Body of pancreas (tissue), 4 donors: Measurements from ENCODE around the gene PRDM15.

Source experiments
- CTCF ChIP-seq, 7 experiments: fragments of 450-650 bp in 4 of 7; fragments of 200-600 bp in 3 of 7; sonication (generic) in 3 of 7; IDR thresholded peaks; one replicate each; pipeline ENCODE4 v1.5.1; 2016 to 2019; ENCODE audit warnings: antibody characterized with exemption in 7 of 7
- POLR2A ChIP-seq, 3 donors: fragments of 450-650 bp; IDR thresholded peaks; one replicate each; pipeline ENCODE4 v1.6.1; 2016; ENCODE audit warnings: antibody characterized with exemption in 3 of 3, mild to moderate bottlenecking in 2 of 3

- TF ChIP-seq POLR2A (IDR thresholded peaks at IDR 0.05) (no peak), CTCF (IDR thresholded peaks at IDR 0.05) (no peak)
Observed at GRCh38 chr21:41835711-41836154, 43.4 kb downstream of the PRDM15 start.
